ENCODE results near the gene CDK5RAP3. TPM values are rescaled to one million over a fixed set of nuclear protein-coding genes. Genes with fewer than 3 reads are reported as not detected.

The CDK5RAP3 gene
- total RNA-seq, 1 donor from 2014 or later = 50.8 TPM

GRCh38 chr17:47946516-47946915 is 24.4 kb upstream of the CDK5RAP3 start:
- DNase-seq (no peak), ATAC-seq (no peak)
- intact Hi-C loops (cut with micrococcal nuclease) = loop anchor here (5.0 kb wide), 1 partner anchor 39 kb away; no protein-coding TSS in a partner anchor

- DNase-seq (peak; percentile 79), ATAC-seq (peak; percentile 55)
- intact Hi-C loops (cut with micrococcal nuclease) = loop anchor here (5.0 kb wide), 1 partner anchor 40 kb away; no protein-coding TSS in a partner anchor
These were observed 23.9 kb upstream of the CDK5RAP3 start for GRCh38 chr17:47946929-47947397.

- intact Hi-C loops (cut with micrococcal nuclease) = loop anchor here (5.0 kb wide), 1 partner anchor 41 kb away; no protein-coding TSS in a partner anchor
- DNase-seq = no peak
- peak; percentile 32 for ATAC-seq
These were observed 22.2 kb upstream of the CDK5RAP3 start for GRCh38 chr17:47948706-47949196.

GRCh38 chr17:47949197-47949759 is 21.6 kb upstream of the CDK5RAP3 start:
- ATAC-seq (peak; percentile 88), DNase-seq (peak; percentile 95)
- intact Hi-C loops (cut with micrococcal nuclease) = loop anchor here (5.0 kb wide), 1 partner anchor 42 kb away; no protein-coding TSS in a partner anchor

GRCh38 chr17:47949946-47950345 is 21.0 kb upstream of the CDK5RAP3 start:
- no peak for ATAC-seq
- intact Hi-C loops (cut with micrococcal nuclease) = loop anchor here (5.0 kb wide), 1 partner anchor 43 kb away; no protein-coding TSS in a partner anchor
- no peak for DNase-seq

- DNase-seq (no peak), ATAC-seq (no peak)
- intact Hi-C loops (cut with micrococcal nuclease) = no loop called here
These were observed 20.5 kb upstream of the CDK5RAP3 start for GRCh38 chr17:47950448-47950847.

- no peak for ATAC-seq
- intact Hi-C loops (cut with micrococcal nuclease) = no loop called here
- DNase-seq = no peak
These were observed 18.5 kb upstream of the CDK5RAP3 start for GRCh38 chr17:47952171-47953021.

- intact Hi-C loops (cut with micrococcal nuclease) = no loop called here
- DNase-seq (no peak), ATAC-seq (no peak)
These were observed 17.0 kb upstream of the CDK5RAP3 start for GRCh38 chr17:47953909-47954308.

GRCh38 chr17:47955497-47956461 is 15.1 kb upstream of the CDK5RAP3 start:
- intact Hi-C loops (cut with micrococcal nuclease) = no loop called here
- ATAC-seq = no peak
- no peak for DNase-seq

GRCh38 chr17:47956791-47957590 is 13.9 kb upstream of the CDK5RAP3 start:
- DNase-seq (no peak), ATAC-seq (no peak)
- intact Hi-C loops (cut with micrococcal nuclease) = no loop called here

GRCh38 chr17:47957591-47958490 is 13.1 kb upstream of the CDK5RAP3 start, which contains the start of gene PRR15L:
PRR15L (minus strand) TSS chr17:47957883; CDS start chr17:47953234, 4,649 bp downstream.
- ATAC-seq (no peak), DNase-seq (no peak)
- intact Hi-C loops (cut with micrococcal nuclease) = no loop called here

GRCh38 chr17:47959825-47960655 is 10.9 kb upstream of the CDK5RAP3 start:
- no peak for ATAC-seq
- no peak for DNase-seq
- intact Hi-C loops (cut with micrococcal nuclease) = no loop called here

GRCh38 chr17:47961406-47961805 is 9.5 kb upstream of the CDK5RAP3 start:
- no peak for ATAC-seq
- DNase-seq = no peak
- intact Hi-C loops (cut with micrococcal nuclease) = no loop called here

GRCh38 chr17:47962901-47963300 is 8.0 kb upstream of the CDK5RAP3 start:
- intact Hi-C loops (cut with micrococcal nuclease) = no loop called here
- no peak for ATAC-seq

GRCh38 chr17:47964856-47965255 is 6.1 kb upstream of the CDK5RAP3 start:
- ATAC-seq (no peak), DNase-seq (no peak)
- intact Hi-C loops (cut with micrococcal nuclease) = no loop called here

More at GRCh38 chr17:47962901-47963300, 8.0 kb upstream of the CDK5RAP3 start:
- no peak for DNase-seq

GRCh38 chr17:47966079-47966519 is 4.8 kb upstream of the CDK5RAP3 start:
- intact Hi-C loops (cut with micrococcal nuclease) = no loop called here
- DNase-seq (no peak), ATAC-seq (no peak)
